GM21515 (cell line): ENCODE measurements around the gene NOTCH2NLA.
"Not testable (repeated sequence)": the region's sequence is repeated elsewhere in the genome, so short reads cannot be mapped to it uniquely, and the experiment has no call there.

Experiments used
- ATAC-seq: cut with Tn5 transposase; IDR thresholded peaks from one replicate; pipeline ENCODE4 v1.9.1; 2021; ENCODE audit not compliant: unreplicated experiment

NOTCH2NLA gene

GRCh38 chr1:146228710-146229477 is at the start of gene NOTCH2NLA:
Gene NOTCH2NLA, minus strand, starts transcription at chr1:146229021. Its CDS starts 39,684 bp downstream, at chr1:146189337.
- ATAC-seq: not testable (repeated sequence)

- ATAC-seq: peak; percentile 65
These were observed 49.5 kb upstream of the NOTCH2NLA start for GRCh38 chr1:146278346-146278745.

- ATAC-seq: not testable (repeated sequence)
These were observed 48.3 kb upstream of the NOTCH2NLA start for GRCh38 chr1:146277087-146277486.

- ATAC-seq: not testable (repeated sequence)
These were observed 45.3 kb upstream of the NOTCH2NLA start for GRCh38 chr1:146274083-146274482.

GRCh38 chr1:146273194-146273593 is 44.4 kb upstream of the NOTCH2NLA start:
- not testable (repeated sequence) for ATAC-seq

DNA sequence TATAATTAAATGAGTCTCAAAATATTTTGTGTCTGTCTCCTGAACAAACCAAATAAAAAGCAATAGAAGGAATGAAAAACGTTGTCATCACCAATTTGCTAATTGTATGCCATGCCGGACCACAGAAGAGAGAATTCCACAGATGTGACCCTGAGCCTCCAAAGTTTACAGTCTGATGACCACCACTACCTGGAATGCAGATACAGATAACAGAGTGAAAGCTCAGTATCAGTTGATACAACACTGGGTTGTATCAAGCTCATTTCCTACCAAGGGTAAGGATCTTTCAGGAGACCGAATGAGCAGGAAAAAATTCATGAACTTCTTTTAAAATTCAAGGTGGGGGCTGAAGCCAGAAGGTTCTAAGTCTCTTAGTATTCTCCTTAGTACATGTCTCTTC is 43.9 kb upstream of the NOTCH2NLA start:
- ATAC-seq: not testable (repeated sequence)

DNA sequence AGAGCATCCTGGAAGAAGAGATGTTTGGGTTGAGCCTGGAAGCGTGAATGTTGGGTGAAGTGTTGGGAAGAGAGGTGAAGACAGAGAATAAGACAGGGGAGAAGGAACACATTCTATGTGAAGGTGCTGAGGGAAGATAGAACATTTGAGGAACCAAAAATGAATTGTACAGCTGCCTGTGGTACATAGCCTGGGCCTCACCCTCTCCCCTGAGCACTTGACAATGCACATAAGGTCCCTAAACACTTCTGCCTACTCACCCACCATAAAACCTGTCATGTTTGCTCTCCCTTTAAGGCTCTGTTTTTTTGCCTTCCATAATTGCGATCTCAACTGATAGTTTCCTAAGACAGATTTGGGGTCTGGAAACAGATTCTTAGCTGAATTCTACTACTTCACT is 43.2 kb upstream of the NOTCH2NLA start:
- not testable (repeated sequence) for ATAC-seq

DNA sequence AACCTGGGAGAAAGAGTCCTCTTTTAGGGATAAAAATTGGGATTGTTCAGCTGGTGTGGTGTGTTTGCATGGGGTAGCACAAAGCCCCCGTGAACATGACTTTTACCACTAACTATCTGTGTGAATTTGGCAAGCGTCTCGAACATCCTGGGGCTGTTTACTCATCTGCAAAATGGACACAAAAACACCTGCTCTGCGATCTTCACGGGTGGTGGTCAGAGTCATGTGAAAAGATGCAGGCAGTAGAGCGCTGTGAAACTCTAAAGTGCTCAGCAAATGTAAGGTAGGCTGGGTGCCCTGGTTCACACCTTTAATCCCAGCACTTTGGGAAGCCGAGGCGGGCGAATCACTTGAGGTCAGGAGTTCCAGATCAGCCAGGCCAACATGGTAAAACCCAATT is 41.3 kb upstream of the NOTCH2NLA start:
- ATAC-seq: not testable (repeated sequence)

DNA sequence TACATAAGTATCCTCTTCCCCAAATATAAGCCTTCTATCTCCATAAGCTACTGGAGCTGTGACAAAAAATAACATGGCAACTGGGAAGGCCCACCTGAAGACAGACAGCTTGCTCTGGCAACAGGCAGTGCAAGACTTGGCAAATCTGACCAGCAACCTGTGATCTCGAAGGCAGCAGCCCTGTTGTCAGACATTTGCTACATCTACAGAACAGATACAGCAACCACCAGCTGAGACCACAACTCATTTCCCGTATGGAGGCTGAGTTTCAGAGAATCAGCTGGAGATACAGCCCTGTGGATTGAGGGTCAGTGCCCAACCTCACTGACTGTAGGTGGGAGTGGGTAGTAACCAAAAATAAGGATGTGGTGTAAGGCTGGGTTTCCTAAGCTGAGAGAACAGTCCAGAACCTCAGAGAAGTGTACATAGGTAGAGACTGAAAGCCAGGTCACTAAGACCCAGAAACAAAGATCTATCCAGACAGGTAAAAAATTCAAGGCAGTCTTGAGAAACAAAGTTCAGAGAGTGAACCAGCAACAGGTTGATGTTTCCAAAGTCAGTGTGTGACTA is 37.4 kb upstream of the NOTCH2NLA start:
- ATAC-seq: not testable (repeated sequence)

DNA sequence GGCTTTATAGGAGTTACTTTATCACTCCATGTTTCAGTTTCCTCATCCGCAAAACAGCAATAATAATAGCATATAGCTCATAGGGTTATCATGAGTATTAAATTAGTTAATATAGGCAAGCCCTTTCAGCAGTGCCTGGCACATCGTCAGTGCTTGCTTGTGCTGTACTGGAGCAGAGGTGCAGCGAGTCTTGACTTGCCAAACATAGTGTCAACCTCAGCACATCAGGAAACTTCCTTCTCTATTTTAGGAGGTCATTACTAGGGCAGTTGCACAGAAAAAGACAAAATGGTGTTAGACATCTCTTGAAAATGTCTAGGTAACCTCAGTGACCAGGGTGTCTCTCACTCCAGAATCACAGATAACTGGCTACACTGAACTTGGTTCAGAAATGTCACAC is 35.9 kb upstream of the NOTCH2NLA start:
- not testable (repeated sequence) for ATAC-seq

DNA sequence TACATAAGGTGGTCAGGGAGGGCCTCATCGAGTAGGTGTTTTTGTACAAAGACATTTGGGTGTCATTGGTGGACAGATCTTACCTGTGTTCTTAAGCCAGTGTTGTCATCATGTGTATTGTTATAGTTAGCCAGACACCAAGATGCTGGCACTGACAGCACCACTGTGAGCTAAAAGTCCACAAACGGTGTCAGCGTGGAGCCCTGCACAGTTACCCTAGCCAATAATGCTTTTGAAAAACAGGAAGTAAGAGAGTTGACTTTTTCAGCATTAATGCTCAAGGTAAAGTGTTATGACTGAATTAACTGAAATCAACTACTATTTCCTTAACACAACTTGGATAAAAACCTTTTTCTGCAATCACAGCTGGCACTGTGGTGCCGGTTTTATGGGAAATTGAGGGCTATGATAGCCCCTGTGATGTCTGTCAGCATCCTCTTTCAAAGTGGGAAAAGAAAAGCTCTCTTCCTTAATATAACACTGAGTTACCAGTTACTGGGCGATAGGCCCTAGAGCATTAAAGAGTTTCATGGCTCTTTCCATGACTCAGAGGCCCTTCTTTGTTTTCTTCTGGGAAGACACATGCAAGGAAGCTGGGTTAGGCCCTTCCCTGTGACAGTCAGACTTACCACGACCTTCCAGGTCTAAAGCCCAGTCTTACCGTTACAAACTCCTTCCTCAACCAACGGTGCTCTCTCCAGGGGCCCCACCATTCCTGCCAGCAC is 31.3 kb upstream of the NOTCH2NLA start:
- ATAC-seq: not testable (repeated sequence)

DNA sequence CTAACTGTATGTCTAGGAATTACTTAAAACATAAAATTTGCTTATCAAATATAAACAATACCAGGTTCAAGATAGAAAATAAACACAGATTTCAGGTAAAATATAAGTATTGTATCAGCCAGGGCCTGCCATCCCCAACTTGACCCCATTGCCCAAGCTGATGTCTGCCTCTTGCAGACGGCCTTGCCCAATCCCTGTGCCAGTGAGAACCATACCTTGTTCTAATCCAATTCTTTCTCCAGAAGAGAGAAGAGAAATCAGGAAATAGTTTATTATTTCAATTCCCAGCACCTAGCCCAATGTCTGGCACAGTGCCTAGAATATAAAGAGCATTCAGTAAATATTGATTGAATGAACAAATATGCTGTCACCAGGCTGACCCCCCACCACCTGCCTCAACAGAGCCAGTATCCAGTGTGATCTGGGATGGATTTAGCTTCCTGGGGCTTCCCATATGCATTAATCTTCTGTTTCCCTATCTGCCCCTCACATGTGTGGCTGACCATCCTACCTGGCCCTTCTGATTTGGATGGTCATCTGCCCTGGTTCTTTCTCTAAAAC is 29.3 kb upstream of the NOTCH2NLA start:
- not testable (repeated sequence) for ATAC-seq

DNA sequence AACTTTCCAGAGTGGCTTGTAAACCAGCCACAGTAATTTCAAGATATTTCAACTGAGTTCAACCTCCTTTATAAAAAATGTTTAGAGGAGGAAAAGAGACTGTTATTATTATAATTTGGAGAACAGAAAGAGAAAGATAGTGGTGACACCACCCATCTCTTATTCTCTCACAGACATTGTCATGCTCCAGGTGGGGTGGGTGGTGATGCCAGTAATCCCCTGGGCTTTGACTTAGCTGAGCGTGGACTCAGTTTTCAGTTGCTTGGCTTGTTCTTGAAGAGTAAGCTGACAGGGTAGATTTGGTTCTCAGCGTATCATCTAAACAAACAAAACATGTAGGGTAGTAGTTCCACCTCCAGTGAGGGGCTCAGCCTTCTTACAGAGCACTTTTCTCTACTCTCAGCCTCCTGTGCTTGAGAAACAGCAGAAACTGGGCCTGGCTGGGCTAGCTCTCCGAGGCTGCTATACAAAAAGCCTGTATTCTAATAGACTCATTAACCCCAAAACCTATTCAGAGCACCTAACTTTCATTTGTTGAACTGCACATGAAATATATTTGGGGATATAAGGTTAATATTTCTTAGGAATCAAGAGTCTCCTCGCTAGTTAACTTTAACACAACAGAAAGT is 25.9 kb upstream of the NOTCH2NLA start:
- ATAC-seq: not testable (repeated sequence)

GRCh38 chr1:146253249-146253855 is 24.5 kb upstream of the NOTCH2NLA start:
- not testable (repeated sequence) for ATAC-seq

- not testable (repeated sequence) for ATAC-seq
These were observed 22.7 kb upstream of the NOTCH2NLA start for GRCh38 chr1:146251523-146251922.

GRCh38 chr1:146248643-146249042 is 19.8 kb upstream of the NOTCH2NLA start:
- ATAC-seq: not testable (repeated sequence)

DNA sequence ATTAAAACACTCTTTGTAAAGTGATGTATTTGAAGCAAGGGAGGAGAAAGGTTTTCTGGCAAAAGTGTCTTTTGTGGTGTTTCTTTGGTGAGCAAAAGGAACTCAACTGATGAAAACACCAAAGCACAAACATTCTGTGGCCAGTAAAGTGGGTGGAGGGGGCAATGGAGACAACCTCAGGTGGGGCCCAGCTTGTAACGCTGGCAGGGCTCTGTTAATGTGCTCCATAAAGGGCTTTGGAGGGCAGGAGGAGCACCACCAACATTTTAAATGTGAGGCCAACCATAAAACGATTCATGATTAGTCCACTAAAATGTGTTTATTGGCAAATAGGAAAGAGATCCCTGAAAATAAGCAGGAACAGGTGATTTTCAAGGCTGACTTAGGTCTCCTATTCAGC is 7.8 kb upstream of the NOTCH2NLA start:
- not testable (repeated sequence) for ATAC-seq

- ATAC-seq: not testable (repeated sequence)
These were observed 7.3 kb upstream of the NOTCH2NLA start for GRCh38 chr1:146236026-146236601.

- not testable (repeated sequence) for ATAC-seq
These were observed 608 bp downstream of the NOTCH2NLA start for GRCh38 chr1:146228144-146228682.

- ATAC-seq: not testable (repeated sequence)
These were observed 54.3 kb downstream of the NOTCH2NLA start for GRCh38 chr1:146174531-146174930.
